GM19438 (cell line): ENCODE results near the gene LDLRAD2.
A peak's percentile ranks its signal among the peaks of the same experiment; 100 is the strongest.
"Not testable (repeated sequence)": the region's sequence is repeated elsewhere in the genome, so short reads cannot be mapped to it uniquely, and the experiment has no call there.

Experiments
- ATAC-seq: cut with Tn5 transposase; IDR thresholded peaks from one replicate; pipeline ENCODE4 v1.9.1; 2021; ENCODE audit warnings: low read depth; ENCODE audit not compliant: unreplicated experiment

LDLRAD2 gene, protein sequence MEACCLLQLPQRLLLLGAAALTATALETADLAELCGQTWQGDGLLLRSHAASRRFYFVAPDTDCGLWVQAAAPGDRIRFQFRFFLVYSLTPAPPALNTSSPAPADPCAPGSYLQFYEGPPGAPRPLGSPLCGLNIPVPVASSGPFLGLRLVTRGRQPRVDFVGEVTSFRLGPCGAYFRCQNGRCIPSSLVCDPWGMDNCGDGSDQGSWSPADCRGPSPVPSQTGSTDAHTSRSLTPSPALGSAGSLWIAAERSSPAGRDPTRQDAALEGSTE

DNA sequence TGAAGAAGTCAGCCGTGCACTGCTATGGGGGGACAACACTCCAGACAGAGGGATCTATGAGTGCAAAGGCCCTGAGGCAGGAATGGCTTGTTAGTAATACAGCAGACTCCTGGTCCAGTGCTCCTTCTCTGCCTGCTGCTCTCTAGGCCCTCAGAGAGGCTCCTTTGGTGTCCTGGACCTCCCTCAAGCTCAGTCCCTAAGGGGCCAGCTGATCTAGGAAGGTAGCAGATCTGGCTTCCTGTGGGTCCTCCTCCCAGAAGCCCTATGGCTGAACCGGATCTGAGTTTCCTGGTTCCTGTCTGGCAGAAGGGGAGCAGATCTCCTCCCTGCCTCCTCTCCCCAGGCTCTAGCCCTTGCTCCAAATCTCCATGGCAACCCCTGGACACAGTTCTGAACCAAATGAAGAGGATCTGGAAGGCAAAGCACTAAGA lies at the start of gene LDLRAD2:
Gene LDLRAD2 (plus strand): TSS at position 391 of the 431 bp plus-strand sequence. CDS start 187 bp downstream, outside the sequence.
- ATAC-seq, result no peak

DNA sequence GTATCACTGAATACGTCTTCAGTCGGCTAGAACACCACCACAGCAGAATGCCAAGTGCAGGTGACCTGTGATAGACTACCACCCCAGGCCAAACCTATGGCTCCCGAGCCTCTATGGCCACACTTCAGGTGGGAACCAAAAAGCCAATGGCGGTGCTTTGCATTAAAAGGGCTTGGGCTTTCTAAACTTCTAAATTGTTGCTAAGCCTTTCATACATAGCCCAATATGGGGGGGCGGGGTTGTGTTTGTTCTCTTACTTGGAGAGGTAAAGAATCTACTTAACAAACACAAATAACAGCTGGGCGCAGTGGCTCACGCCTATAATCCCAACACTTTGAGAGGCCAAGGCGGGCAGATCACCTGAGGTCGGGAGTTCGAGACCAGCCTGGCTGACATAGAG lies 48.8 kb upstream of the LDLRAD2 start:
- no peak for ATAC-seq

DNA sequence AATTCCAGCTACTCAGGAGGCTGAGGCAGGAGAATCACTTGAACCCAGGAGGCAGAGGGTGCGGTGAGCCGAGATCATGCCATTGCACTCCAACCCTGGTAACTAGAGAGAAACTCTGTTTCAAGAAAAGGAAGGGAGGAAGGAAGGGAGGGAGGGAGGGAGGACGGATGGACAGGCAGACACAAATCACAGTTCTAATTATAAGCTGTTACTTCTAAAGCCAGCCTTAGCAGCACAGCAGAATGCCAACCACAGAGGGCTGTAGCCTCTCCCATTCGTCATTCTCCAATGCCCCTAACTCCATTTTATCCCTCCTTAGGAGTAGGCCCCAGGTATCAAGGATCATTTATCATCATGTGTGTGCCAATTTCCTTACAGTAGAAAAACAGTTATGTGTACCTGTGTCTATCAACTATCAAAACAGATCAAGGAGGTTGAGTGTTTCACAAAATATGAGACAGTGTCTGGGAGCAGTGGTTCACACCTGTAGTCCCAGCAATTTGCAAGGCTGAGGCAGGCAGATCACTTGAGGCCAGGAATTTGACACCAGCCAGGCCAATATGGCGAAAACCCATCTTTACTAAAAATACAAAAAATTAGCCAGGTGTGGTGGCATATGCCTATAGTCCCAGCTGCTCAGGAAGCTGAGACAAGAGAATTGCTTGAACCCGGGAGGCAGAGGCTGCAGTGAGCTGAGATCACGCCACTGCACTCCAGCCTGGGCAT lies 48.2 kb upstream of the LDLRAD2 start:
- ATAC-seq, result no peak

DNA sequence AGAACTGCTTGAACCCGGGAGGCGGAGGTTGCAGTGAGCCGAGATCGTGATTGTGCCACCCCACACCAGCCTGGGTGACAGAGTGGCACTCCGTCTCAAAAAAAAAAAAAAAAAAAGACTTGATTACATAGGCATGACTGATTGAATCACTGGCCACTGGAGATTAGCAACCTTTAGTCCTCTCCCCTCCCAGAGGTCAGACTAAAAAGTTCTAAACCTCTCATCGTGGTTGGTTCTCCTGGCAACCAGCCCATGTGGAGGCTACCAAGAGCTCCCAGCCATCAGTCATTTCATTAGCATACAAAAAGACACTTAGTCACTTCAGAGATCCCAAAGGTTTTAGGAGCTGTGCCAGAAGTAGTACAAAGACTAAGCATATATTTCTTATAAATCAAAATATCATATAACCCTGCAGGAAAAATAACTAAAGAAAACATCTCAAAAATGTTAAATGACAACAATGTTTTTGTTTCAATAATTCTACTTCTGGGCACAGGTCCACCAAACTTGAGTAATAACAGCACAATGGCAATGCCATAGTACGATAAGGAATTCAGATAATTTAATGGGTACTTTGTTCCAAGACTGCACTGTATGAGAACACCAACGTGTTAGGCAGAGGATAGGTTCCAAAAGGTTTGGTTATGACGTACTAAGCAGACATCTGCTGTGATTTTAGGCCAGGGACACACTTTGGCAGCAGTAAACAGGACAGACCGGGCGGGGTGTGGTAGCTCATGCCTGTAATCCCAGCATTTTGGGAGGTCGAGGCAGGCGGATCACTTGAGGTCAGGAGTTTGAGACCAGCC lies 47.2 kb upstream of the LDLRAD2 start:
- ATAC-seq, result no peak

DNA sequence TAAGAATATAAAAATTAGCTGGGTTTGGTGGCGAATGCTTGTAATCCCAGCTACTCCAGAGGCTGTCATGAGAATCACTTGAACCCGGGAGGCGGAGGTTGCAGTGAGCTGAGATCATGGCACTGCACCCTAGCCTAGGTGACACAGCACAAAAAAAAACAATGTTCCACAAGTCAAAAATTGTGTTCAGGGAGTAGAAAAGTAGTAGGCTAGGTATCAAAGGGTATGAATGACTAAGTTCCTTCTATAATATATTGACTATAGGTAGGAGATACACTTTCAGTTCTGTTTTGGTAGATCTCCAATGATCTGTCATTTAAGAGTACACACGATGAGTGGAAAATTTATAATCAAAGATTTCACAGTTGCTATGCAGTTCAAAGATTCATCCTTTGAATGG lies 45.9 kb upstream of the LDLRAD2 start:
- no peak for ATAC-seq

DNA sequence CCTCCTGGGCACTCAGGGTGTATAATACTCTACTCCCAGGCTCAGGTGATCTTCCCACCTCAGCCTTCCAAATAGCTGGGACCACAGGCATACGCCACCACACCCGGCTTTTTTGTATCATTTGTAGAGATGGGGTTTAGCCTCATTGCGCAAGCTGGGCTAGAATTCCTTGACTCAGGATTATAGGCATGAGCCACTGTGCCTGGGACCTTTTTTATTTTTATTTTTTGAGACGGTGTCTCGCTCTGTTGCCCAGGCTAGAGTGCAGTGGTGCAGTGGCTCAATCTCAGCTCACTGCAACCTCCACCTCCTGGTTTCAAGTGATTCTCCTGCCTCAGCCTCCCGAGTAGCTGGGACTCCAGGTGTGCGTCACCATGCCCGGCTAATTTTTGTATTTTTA lies 45.0 kb upstream of the LDLRAD2 start:
- ATAC-seq, result not testable (repeated sequence)

DNA sequence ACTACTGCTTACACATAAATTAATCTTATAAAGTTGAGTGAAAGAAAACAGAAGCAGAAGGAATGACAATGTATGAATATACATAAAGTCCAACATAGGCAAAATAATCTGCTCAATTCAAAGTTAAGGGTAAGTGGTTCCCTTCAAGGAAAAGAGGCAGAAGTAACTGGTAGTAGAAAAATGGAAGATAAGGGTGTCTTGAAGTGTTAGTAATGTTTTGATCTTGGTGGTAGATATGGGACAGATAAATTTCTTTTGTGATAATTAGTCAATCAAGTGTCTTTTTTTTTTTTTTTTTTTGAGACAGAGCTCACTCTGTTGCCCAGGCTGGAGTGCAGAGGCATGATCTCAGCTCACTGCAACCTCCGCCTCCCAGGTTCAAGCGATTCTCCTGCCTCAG lies 41.9 kb upstream of the LDLRAD2 start:
- no peak for ATAC-seq

DNA sequence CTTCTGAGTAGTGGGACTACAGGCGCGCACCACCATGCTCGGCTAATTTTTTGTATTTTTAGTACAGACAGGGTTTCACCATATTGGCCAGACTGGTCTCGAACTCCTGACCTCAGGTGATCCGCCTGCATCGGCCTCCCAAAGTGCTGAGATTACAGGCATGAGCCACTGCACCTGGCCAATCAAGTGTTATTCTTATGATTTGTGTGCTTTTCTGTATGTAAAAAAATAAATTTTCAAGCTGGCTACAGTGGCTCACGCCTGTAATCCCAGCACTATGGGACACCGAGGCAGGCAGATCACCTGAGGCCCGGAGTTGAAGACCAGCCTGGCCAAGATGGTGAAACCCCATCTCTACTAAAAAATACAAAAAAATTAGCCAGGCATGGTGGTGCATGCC lies 41.5 kb upstream of the LDLRAD2 start:
- not testable (repeated sequence) for ATAC-seq

DNA sequence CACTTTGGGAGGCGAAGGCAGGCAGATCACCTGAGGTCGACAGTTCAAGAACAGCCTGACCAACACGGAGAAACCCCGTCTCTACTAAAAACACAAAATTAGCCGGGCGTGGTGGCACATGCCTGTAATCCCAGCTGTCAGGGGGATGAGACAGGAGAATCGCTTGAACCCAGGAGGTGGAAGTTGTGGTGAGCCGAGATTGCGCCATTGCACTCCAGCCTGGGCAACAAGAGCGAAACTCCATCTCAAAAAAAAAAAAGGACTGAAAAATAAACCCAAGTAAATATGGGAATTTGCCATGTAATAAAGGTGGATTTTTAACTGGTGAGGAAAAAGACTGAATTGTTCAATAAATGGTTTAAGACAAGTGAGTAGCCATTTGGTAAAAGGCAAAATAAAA lies 40.4 kb upstream of the LDLRAD2 start:
- ATAC-seq, result not testable (repeated sequence)

DNA sequence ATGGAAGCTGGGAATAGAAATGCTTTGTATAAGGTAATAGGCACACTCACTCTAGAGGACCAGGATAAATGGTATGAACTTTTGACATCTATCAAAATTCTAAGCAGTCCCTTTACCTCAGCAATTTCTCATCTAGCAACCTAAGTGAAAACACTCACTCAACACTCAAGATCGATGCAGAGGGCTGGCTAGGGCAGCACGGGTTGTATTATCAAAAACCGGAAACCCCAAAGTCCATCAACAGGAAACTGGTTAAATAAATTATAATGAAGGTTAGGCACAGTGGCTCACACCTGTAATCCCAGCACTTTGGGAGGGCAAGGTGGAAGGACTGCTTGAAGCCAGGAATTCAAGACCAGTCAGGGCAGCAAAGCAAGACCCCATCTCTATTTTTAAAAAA lies 38.5 kb upstream of the LDLRAD2 start:
- ATAC-seq, result no peak

DNA sequence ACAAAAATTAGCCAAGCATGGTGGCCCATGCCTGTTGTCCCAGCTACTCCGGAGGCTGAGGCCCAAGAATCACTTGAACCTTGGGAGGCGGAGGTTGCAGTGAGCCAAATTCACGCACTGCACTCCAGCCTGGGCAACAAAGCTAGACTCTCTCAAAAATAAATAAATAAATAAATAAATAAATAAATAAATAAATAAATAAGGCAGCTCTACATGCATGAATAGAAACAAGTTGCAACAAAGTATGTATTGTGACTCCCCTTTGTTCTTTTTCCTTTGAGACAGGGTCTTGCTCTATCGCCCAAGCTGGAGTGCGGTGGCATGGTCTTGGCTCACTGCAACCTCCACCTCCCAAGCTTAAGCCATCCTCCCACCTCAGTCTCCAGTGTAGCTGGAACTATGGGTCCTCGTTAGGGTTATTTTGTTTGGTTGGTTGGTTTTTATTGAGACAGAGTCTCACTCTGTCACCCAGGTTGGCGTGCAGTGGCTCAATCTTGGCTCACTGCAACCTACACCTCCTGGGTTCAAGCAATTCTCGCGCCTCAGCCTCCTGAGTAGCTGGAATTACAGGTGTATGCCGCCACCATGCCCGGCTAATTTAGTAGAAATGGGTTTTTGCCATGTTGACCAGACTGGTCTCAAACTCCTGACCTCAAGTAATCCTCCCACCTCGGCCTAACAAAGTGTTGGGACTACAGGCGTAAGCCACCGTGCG lies 37.1 kb upstream of the LDLRAD2 start:
- no peak for ATAC-seq

DNA sequence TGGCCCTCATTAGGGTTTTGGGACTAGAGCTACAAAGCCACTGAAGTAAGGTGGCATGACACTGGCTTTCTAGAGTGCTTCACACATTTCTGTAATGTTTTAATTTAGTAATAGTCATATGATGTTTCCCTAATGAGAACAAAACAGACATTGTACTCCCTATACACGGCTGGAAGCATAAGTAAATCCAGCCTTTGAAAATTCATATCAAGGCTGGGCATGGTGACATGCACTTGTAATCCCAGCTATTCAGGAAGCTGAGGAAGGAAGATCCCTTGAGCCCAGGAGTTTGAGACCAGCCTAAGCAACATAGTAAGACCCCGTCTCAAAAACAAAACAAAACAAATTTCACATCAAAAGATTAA lies 36.5 kb upstream of the LDLRAD2 start:
- ATAC-seq, result no peak

DNA sequence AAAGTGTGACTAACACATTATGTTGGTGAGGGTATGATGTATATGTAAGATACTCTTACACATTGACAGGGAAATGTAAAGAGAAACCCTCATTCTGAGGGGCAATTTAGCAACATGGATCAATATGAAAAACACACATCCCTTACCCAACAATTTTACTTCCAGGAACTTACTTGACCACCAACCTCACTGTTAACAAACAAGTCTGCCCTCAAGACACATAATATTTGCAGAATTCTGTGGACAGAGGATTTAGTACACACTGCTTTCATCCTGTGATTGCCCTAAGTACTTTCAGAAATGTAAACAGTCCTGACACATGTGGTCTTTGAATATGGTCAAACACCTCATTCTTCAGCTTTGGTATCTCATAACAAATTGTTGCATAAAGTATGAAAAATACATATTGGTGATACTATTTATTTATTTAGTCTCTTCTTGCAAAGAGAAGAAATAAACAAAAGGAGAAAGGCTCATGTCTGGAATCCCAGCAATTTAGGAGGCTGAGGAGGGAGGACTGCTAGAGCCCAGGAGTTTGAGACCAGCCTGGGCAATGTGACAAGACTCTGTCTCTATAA lies 36.0 kb upstream of the LDLRAD2 start:
- no peak for ATAC-seq

DNA sequence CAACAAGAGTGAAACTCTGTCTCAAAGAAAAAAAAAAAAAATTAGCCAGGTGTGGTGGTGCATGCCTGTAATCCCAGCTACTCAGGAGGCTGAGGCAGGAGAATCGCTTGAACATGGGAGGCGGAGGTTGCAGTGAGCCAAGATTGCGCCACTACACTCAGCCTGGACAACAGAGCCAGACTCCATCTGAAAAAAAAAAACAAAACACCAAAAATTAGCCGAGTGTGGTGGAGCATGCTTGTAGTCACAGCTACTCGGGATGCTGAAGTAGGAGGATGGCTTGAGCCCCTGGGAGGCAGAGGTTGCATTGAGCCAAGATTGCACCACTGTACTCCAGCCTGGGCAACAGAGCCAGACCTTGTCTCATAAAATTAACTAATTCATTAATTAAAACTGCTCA lies 35.1 kb upstream of the LDLRAD2 start:
- ATAC-seq, result not testable (repeated sequence)

DNA sequence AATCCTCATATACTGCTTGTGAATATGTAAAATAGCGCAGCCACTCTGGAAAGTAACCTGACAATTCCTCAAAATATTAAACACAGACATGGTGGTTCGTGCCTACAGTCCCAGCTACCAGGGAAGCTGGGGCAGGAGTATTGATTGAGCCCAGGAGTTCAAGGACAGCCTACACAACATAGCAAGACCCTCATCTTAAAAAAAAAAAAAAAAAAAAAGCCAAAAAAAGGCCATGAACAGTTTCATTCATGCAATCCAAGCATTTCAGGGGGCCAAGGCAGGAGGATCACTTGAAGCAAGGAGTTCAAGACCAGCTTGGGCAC lies 33.7 kb upstream of the LDLRAD2 start:
- no peak for ATAC-seq

DNA sequence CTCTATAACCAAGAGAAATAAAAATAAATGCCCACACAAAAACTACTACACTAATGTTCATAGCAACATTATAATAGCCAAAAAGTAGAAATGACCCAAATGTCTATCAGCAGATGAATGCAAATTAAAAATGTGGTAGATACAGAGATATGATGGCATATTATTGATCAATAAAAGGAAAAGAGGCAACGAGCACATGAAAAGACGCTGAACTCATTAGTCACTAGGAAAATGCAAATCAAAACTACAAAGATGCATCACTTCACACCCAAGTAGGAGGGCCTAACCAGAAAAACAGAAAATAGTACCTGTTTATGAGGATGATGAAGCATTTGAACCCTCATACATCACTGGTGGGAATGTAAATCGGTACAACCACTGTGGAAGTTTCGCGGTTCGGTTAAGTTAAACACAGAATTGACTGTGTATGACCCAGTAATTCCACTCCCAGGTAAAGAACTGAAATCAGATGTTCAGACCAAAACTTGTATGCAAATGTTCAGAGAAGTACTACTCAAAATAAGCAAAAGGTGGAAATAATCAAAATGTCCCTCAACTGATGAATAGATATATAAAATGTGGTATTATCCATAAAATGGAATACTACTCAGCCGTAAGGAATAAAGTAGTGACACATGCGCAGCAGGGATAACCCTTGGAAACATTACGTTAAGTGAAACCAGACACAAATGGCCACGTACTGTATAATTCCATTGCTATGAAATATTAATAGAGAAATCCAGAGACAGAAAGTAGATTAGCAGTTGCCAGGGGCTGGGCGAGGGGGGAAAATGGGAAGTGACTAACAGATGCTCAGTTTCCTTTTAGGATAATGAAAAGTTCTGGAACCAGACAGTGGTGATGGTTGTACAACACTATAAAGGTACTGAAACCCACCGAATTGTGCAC lies 32.2 kb upstream of the LDLRAD2 start:
- no peak for ATAC-seq

DNA sequence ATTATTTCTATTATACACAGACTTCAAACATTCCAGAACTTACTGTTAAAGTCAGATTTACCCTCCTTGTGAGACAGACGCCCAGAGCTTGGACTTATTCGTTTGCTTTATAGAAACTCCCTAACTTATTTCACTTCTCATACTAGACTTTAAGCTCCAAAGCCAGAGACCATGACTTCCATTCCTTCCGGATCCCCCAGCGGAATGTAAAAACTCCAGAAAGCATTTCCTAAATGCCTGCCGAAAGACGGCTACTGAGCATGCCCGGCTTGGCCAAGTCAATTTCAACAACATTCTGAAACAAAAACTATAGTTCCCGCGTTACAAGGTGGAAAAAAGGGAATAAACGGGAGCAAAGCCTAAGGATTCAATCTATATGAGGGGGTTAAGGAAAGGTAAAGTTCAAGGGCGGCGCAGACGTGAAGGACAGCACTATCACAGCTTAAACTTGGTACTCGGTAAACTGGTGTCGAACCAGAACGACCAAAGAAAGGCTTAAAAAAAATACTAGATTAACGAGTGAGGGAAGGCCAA lies 30.2 kb upstream of the LDLRAD2 start:
- peak; percentile 25 for ATAC-seq

DNA sequence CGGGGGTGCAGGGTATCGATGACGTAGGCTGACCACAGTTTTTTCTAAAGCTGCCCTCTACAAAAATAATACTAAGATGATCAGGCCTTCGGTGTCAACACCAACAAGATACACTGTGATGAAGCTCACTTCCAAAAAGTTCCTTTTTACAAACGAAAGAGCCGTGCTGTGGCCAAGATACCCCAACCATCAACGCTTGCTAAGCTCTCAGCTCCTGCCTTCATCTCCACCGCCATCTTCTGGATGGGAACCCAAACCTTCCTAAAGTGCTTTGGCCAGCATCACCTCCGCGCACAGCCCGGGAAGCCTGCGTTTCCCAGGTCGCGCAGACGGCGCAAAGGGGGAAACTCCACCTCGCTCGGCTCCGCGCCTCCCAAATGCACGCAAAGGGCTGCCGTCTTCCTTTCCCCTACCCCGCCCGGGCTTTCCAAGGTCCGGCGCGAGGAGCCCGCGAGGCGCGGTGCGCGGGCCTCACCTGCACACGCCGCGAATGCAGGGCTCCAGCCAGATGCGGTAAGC lies 29.7 kb upstream of the LDLRAD2 start:
- peak; percentile 26 for ATAC-seq
